GM21367 (cell line): ENCODE results near the gene RARA.

Experiments used
- ATAC-seq: cut with Tn5 transposase; IDR thresholded peaks from one replicate; pipeline ENCODE4 v1.9.1; 2021; ENCODE audit not compliant: unreplicated experiment

RARA gene

GRCh38 chr17:40327735-40328385 is 18.9 kb downstream of the RARA start:
- ATAC-seq, result no peak

- ATAC-seq, result no peak
Observed at GRCh38 chr17:40328386-40328766, 19.4 kb downstream of the RARA start.

GRCh38 chr17:40329839-40330794 is 21.1 kb downstream of the RARA start:
- ATAC-seq, result no peak

- no peak for ATAC-seq
Observed at GRCh38 chr17:40330850-40331470, 22.0 kb downstream of the RARA start.

GRCh38 chr17:40331743-40332641 is 23.0 kb downstream of the RARA start:
- ATAC-seq, result no peak

GRCh38 chr17:40333781-40334448 is 24.9 kb downstream of the RARA start:
- ATAC-seq, result no peak

GRCh38 chr17:40335620-40336019 is 26.6 kb downstream of the RARA start:
- ATAC-seq, result no peak

- no peak for ATAC-seq
Observed at GRCh38 chr17:40337351-40337750, 28.4 kb downstream of the RARA start.

GRCh38 chr17:40338058-40338457 is 29.1 kb downstream of the RARA start:
- ATAC-seq, result no peak

- no peak for ATAC-seq
Observed at GRCh38 chr17:40338941-40339649, 30.1 kb downstream of the RARA start.

- no peak for ATAC-seq
Observed at GRCh38 chr17:40340327-40340726, 31.3 kb downstream of the RARA start.

- ATAC-seq, result peak; percentile 50
Observed at GRCh38 chr17:40340880-40341807, 32.2 kb downstream of the RARA start.

- ATAC-seq, result no peak
Observed at GRCh38 chr17:40341808-40342503, 33.0 kb downstream of the RARA start.

- ATAC-seq, result no peak
Observed at GRCh38 chr17:40342504-40343218, 33.7 kb downstream of the RARA start.

- ATAC-seq, result no peak
Observed at GRCh38 chr17:40343219-40344119, 34.5 kb downstream of the RARA start.

GRCh38 chr17:40344421-40345160 is 35.6 kb downstream of the RARA start:
- no peak for ATAC-seq
